GM18526 (cell line): ENCODE results near the gene TMX2.

Experiments used
- POLR2A ChIP-seq: IDR thresholded peaks from 3 replicates; pipeline ENCODE4 v1.6.1; 2011; ENCODE audit not compliant: insufficient read length; ENCODE audit errors: extremely low read depth

Gene TMX2

GRCh38 chr11:57776031-57776521 is 63.7 kb downstream of the TMX2 start:
- TF ChIP-seq POLR2A, result no peak

GRCh38 chr11:57776577-57777210 is 64.3 kb downstream of the TMX2 start:
- no peak for TF ChIP-seq POLR2A

GRCh38 chr11:57777969-57778317 is 65.5 kb downstream of the TMX2 start:
- no peak for TF ChIP-seq POLR2A

GRCh38 chr11:57778318-57779037 is 66.1 kb downstream of the TMX2 start:
- no peak for TF ChIP-seq POLR2A

- TF ChIP-seq POLR2A, result no peak
Observed at GRCh38 chr11:57779276-57779675, 66.9 kb downstream of the TMX2 start.

- TF ChIP-seq POLR2A, result no peak
Observed at GRCh38 chr11:57781529-57781943, 69.1 kb downstream of the TMX2 start.

GRCh38 chr11:57785072-57785471 is 72.7 kb downstream of the TMX2 start:
- TF ChIP-seq POLR2A, result no peak

- no peak for TF ChIP-seq POLR2A
Observed at GRCh38 chr11:57786436-57786835, 74.0 kb downstream of the TMX2 start.

GRCh38 chr11:57787006-57787604 is 74.7 kb downstream of the TMX2 start:
- no peak for TF ChIP-seq POLR2A

- TF ChIP-seq POLR2A, result no peak
Observed at GRCh38 chr11:57787920-57788702, 75.7 kb downstream of the TMX2 start.

- no peak for TF ChIP-seq POLR2A
Observed at GRCh38 chr11:57788703-57789088, 76.3 kb downstream of the TMX2 start.
